ENCODE measurements around the gene TMEM35A.

DNA sequence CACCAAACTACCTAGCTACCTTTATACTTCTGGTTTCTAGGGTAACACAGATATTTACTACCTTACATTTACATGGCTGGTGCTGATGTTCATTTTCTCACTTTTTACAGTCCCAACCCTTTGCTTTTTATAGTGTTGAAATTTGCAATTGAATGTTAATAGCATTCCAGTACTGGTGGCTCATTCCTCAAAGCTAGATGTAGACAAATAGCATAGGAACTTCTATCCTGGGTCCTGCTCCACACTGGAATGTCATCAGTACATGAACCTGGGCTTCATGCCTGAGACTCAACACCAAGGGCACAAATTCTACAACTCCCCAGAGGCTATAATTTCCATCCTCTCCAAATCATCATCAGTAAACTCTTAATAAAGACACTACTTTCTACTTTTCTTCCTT is 16.5 kb upstream of the TMEM35A start:
- TF ChIP-seq POLR2A (IDR thresholded peaks at IDR 0.05; ENCODE audit: low read length) (no peak), ZFP36 (IDR thresholded peaks at IDR 0.05; ENCODE audit: borderline replicate concordance, partially characterized antibody) (no peak), TP53 (CRISPR knock-in tag; IDR thresholded peaks at IDR 0.05) (no peak), HEYL (CRISPR knock-in tag; IDR thresholded peaks at IDR 0.05) (no peak)
- TF ChIP-seq, protein P1, sequence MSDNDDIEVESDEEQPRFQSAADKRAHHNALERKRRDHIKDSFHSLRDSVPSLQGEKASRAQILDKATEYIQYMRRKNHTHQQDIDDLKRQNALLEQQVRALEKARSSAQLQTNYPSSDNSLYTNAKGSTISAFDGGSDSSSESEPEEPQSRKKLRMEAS (IDR thresholded peaks at IDR 0.05), result no peak
- TF ChIP-seq, protein P2, sequence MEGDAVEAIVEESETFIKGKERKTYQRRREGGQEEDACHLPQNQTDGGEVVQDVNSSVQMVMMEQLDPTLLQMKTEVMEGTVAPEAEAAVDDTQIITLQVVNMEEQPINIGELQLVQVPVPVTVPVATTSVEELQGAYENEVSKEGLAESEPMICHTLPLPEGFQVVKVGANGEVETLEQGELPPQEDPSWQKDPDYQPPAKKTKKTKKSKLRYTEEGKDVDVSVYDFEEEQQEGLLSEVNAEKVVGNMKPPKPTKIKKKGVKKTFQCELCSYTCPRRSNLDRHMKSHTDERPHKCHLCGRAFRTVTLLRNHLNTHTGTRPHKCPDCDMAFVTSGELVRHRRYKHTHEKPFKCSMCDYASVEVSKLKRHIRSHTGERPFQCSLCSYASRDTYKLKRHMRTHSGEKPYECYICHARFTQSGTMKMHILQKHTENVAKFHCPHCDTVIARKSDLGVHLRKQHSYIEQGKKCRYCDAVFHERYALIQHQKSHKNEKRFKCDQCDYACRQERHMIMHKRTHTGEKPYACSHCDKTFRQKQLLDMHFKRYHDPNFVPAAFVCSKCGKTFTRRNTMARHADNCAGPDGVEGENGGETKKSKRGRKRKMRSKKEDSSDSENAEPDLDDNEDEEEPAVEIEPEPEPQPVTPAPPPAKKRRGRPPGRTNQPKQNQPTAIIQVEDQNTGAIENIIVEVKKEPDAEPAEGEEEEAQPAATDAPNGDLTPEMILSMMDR (IDR thresholded peaks at IDR 0.05), result no peak

Data from A549 (cell line).